Stimulated activated CD4-positive, alpha-beta T cell treated with anti-CD3 and anti-CD28 coated beads, Interleukin-12 subunit alpha, Interleukin-12 subunit beta, amount 100 ng/mL, for 4 hours (primary cell): ENCODE results near the gene TXLNA.
"Not testable (repeated sequence)": the region's sequence is repeated elsewhere in the genome, so short reads cannot be mapped to it uniquely, and the experiment has no call there.

Experiments
- DNase-seq: peaks from one replicate; pipeline ENCODE4 v3.0.0-alpha.2; 2020

TXLNA gene

GRCh38 chr1:32179443-32180185 is at the start of gene TXLNA:
Gene TXLNA (plus strand): TSS chr1:32179675. CDS start chr1:32180346, 671 bp downstream.
- peak; percentile 89 for DNase-seq

- not testable (repeated sequence) for DNase-seq
Measured at GRCh38 chr1:32133950-32134280, 45.6 kb upstream of the TXLNA start.

GRCh38 chr1:32137111-32137510 is 42.4 kb upstream of the TXLNA start:
- no peak for DNase-seq

- DNase-seq = no peak
Measured at GRCh38 chr1:32138965-32139364, 40.5 kb upstream of the TXLNA start.

GRCh38 chr1:32142446-32143301 is 36.8 kb upstream of the TXLNA start:
- DNase-seq = no peak

GRCh38 chr1:32143302-32143695 is 36.2 kb upstream of the TXLNA start:
- DNase-seq = not testable (repeated sequence)

GRCh38 chr1:32144033-32144432 is 35.4 kb upstream of the TXLNA start:
- no peak for DNase-seq

- not testable (repeated sequence) for DNase-seq
Measured at GRCh38 chr1:32147799-32148198, 31.7 kb upstream of the TXLNA start.

- no peak for DNase-seq
Measured at GRCh38 chr1:32150847-32151246, 28.6 kb upstream of the TXLNA start.

- DNase-seq = no peak
Measured at GRCh38 chr1:32151319-32151787, 28.1 kb upstream of the TXLNA start.

GRCh38 chr1:32159189-32159588 is 20.3 kb upstream of the TXLNA start:
- no peak for DNase-seq

GRCh38 chr1:32163405-32163804 is 16.1 kb upstream of the TXLNA start:
- DNase-seq = no peak

- DNase-seq = not testable (repeated sequence)
Measured at GRCh38 chr1:32165633-32166032, 13.8 kb upstream of the TXLNA start.

- no peak for DNase-seq
Measured at GRCh38 chr1:32170991-32171390, 8.5 kb upstream of the TXLNA start.

GRCh38 chr1:32172621-32173245 is 6.7 kb upstream of the TXLNA start:
- DNase-seq = no peak

- DNase-seq = no peak
Measured at GRCh38 chr1:32178380-32179192, 889 bp upstream of the TXLNA start.

- no peak for DNase-seq
Measured at GRCh38 chr1:32179193-32179442, 357 bp upstream of the TXLNA start.

GRCh38 chr1:32180186-32181060 is 948 bp downstream of the TXLNA start:
- peak; percentile 28 for DNase-seq

- no peak for DNase-seq
Measured at GRCh38 chr1:32181065-32181464, 1.6 kb downstream of the TXLNA start.

- DNase-seq = no peak
Measured at GRCh38 chr1:32181563-32181962, 2.1 kb downstream of the TXLNA start.

GRCh38 chr1:32182060-32182459 is 2.6 kb downstream of the TXLNA start:
- DNase-seq = no peak

- DNase-seq = no peak
Measured at GRCh38 chr1:32184650-32185049, 5.2 kb downstream of the TXLNA start.
